ENCODE results near the gene POC1B.

The POC1B gene

DNA sequence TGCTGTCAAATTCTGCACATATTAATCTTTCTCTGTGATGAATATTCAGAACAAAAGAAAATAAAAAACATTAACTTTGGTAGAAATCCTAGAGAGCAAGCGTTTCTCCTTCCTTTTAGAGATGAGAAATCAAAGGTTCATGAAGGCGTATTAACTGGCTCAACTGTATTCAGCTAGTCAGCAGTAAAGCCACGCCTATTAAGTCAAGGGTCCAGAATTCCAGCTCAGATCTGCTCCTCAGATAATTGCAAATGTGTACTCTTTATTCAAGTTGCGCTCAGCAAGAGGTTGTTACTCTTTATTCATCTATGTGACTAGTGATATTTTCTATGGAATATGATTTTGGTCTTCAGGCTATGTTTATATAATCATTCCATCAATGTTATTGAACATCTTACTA, 13.1 kb upstream of the POC1B start:
- DNase-seq (ENCODE audit: low spot score) = no peak

DNA sequence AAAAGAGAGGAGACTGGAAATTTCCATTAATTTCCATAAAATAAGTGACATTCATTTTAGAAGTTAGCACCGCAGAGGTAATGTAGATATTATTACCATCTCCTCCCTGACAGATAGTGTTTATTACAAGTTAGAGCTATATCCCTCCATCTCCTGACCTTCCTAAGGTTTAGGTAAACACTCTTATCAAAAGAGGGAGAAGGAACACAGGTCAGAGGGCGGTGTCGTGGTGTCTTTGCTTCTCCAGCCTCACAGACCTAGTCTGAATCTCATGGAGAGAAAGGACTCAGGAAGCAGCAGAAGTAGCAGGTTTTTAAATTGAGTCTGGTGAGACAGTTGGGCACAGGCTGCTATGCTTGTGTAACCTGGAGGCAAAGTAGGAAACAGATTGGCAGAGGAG, 11.5 kb upstream of the POC1B start:
- no peak for DNase-seq (ENCODE audit: low spot score)

DNA sequence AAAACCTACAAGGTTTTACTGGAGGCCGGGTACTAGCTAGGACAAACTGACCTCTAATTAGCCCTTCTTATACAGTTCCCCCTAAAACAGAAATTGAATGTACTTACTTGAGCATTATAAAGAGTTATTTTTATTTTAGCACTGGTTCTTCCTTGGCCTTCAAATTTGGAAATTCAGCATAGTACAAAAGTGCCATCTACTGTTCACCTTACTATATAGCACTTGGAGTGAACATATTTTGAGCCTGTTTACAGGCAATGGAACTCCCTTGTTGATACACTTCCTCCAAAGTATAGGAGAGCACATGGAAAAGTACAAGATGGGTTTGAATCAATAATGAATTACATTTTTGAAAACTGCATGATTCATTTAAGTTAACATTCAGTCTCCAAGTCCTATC, 3.9 kb upstream of the POC1B start:
- peak; percentile 69 for DNase-seq (ENCODE audit: low spot score)

DNA sequence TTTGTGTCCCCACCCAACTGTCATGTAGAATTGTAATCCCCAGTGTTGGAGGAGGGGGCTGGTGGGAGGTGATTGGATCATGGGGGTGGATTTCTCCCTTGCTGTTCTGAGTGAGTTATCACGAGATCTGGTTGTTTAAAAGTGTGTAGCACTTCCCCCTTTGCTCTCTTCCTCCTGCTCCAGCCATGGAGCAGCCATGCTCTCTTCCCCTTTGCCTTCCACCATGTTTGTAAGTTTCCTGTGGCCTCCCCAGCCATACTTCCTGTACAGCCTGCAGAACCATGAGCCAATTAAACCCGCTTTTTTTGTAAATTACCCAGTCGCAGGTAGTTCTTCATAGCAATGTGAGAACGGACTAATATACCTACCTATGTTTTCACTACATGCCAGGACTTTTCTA, 2.6 kb upstream of the POC1B start:
- no peak for DNase-seq (ENCODE audit: low spot score)

DNA sequence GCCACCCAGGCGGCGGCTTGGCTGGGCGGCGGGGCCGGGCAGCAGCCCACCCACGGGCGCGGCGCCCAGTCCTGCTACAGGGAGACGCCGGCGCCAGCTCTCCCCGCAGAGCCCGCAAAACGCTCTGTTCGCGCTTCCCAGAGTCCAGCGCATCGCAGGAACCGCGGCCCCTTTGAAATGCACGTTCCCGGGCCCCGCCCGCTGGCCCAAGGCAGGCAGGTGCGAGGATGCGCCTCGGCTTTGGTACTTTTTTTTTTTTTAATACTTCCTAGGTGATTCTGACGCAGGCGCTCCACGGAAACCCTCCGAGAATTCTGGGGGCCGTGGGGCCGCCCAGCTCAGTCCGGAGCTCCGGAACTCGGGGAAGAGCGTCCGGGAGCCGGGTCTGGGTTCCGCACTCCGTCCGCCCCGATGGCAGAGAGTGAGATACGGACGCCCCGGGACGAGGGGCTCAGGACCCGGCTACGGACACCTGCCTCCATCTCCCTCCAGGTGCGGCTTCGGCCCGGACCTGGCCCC, 483 bp downstream of the POC1B start:
- DNase-seq (ENCODE audit: low spot score) = peak; percentile 47

DNA sequence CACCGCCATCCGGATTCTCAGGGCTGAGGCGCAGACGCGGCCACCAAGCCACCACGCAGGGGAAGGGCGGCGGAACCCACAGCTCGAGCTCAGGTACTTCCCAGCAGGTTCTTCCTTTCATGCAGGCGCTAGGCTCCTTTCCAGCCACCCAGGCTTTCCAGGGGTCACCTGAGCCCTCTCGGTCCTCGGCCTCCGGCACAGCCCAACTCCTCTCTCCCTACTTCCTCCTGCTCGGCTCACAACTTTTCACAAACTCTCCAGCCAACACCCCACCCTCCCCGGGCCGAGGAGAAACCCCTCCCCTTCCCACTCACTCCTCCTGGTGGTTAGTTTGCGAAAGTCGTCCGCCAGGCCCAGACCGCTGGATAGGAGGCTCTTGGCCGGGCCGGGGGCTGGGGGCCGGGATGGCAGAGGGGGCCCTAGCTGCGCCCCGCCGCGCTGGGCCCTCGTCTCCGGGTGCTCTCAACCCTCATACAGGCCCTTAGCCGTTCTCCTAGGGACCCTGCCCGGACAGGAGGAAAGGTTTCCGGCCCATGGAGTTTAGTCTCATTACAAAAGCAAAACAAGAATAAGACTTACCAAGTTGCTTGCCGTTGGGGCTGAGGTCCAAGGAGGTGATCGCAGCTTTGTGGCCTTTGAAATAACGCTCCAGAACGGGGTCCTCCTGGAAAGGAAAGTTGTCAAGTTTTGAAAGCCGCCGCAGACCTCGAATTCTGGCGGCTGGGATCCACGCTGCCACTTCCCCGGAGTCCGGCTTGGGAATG, 1.1 kb downstream of the POC1B start, which contains the start of gene GALNT4:
Gene GALNT4 (minus strand): TSS at position 256 of the 764 bp plus-strand sequence. CDS start 247 bp downstream, at position 9.
- peak; percentile 83 for DNase-seq (ENCODE audit: low spot score)

DNA sequence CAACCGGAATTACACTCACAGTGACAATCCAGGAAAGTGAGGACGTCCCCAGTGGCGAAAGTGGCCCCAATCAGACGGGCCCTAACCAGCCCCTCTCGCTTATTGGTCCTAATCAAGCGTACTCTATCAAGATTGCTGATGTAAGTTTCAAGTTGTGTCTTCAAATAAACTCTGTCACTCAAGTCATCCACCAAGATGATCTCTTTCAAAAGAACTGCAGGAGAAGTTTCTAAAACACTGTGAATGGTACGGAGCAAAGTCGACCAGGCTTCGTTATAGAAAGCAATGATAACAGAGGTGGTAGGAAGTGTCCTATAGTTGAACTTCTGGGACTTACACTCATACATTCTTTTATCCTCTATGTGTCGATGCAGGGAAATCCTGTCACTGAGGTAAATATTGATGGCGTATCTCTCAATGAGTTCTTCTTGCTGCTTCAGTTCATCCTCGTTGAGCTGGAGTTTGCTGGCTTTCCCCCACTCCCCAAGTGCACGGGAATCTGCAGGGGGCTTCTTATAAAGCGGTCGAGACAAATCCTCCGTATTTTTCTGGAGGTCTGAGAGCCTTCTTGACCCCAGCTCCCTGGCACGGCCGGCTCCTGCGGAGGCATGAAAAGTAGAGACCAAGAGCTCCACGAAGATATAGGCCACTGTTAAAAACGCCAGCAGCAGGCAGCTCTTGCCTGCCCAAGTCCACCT, 1.9 kb downstream of the POC1B start:
- no peak for DNase-seq (ENCODE audit: low spot score)

DNA sequence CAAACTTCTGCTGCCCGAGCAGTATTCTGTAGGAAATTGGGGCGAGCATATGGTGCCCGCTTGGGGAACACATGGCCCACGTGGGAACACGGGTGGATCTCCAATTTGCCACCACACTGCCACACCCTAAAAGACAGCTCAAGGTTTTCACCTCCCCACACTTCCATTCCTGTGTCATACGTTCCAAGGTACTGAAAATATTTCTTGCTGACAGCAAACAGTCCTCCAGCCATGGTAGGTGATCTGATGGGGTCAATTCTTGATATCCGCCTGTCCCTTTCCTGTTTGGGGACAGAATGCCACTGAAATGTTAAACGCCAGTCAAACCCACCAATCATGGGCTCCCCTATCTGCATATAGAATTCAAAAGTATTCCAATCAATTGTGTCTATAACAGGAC, 2.5 kb downstream of the POC1B start:
- DNase-seq (ENCODE audit: low spot score) = no peak

DNA sequence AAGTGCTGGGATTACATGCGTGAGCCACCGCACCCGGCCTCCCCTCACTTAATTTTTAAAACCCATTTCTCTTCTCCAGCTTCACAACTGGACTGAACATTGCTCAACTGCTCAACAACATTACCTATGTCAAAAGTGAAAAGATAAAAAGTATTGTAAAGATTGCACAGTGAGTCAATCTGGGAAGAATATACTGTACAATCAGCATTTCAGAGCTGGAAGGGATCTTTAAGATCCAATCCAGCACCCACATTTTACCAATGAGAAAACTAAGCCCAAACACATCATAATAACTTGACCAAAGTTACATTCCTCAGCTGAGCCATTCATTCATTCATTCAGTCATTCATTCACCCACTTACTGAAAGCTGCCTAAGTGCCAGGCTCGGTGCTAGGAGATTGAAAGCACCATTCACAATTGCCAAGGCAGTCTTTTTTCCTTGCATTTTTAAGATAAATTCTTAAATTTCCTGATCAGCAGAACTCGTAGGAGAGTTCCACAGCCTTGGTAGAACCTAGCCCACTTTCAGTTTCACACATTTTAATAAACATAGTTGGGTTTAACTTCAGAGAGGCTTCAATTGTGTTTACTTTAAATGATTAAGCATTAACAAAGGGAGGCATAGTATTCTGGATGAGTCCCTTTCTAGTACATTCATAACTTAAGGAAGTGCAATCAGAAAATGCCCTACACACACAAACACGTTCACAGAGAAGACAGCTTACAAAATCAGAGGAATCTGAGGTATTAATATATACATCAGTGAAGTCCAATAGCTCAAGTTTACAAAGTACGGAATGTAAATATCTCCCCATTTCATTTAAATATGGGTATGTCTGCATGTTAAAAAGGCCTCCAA, 4.3 kb downstream of the POC1B start:
- DNase-seq (ENCODE audit: low spot score) = no peak

DNA sequence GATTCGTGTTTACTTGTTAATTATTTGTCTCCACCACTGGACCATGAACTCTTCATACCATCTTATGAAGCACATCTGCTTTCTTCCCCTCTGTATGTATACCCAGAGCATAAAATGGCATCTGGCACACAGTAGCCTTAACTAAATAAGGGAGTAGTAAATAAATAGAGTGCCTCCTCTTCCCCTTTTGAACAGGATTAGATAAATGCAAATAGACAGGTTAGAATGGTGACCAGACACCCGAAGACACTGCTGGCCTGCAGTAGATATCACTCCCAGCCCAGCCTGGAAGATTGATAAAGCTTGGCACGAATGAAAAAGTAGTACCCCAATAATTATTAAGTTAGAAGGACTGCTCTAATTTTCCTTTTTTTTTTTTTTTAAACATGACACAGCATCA, 8.1 kb downstream of the POC1B start:
- DNase-seq (ENCODE audit: low spot score) = no peak

DNA sequence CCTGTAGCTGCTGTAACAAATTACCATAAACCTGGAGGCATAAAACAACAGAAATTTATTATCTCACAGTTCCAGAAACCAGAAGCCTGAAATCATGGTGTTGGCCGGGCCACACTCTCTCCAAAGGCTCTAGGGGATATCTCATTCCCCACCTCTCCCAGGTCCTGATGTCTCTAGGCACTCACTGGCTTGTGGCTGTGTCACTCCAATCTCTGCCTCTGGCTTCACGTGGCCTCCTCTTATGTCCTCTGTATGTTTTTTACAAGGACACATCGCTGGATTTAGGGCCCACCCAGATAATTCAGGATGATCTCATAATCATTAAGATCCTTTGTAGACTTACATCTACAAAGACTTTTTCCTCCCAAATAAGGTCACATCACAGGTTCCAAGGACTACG, 9.2 kb downstream of the POC1B start:
- no peak for DNase-seq (ENCODE audit: low spot score)

DNA sequence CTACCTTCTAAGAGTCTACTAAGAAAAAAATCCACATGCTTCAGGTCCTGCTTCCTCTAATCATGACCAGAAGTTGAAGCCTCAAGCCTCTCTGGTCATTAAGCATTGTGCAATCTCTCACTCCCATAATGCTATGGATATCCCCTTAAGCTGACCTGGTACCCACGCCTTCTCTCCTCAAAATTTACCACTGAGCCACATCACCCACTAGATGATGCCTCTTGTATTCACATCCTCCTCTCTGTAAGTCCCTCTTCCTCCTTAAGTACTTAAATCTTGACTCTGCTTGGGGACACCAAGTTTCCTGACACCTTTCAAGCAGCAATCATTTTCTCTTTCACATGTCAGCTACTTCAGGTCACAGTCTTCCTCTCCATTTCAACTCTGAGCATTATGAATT, 11.1 kb downstream of the POC1B start:
- no peak for DNase-seq (ENCODE audit: low spot score)

DNA sequence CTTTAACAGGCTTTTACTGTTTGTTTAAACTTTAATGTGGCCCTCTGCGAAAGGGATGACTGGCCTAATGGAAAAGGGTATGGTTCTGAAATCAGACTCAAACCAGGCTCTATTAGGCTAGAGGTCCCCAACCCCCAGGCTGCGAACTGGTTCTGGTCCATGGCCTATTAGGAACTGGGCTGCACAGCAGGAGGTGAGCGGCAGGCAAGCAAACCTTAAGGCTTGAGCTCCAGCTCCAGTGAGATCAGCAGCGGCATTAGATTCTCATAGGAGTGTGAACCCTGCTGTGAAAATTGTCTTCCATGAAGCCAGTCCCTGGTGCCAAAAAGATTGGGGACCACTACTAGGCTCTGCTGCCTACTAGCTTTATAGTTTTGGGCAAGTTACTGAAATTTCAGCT, 12.3 kb downstream of the POC1B start:
- DNase-seq (ENCODE audit: low spot score) = no peak

DNA sequence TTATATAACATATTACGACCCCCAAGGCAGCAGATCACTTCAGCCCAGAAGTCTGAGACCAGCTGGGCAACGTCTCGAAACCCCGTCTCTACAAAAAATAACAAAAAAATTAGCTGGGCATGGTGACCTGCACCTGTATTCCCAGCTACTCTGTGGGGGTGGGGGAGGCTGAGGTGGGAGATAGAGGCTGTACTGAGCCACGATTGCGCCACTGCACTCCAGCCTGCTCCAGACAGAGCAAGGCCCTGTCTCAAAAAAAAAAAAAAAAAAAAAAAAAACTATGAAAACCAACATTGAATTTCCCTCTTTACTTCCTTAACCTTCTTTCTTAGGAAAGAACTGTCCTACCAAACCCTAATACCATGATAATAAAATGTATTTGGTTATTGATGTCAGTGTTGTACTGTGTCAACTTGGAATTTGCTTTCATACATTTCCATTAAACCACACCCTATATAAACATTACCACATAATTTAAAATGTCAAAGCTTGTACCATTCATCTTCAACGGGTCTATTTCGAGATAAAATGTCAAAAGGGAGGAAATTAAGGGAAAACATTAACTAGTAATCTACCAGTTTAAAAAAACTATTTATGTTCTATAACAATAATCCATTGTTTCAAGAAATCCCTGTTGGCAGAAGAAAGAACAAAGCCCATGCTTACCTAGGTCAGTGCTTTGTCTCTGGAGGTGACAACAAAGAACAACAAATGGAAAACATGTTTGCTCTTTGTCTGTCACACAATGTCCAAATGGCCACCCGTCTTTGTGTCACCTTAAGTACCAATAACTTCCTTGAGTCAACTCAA, 18.6 kb downstream of the POC1B start:
- DNase-seq (ENCODE audit: low spot score) = no peak

DNA sequence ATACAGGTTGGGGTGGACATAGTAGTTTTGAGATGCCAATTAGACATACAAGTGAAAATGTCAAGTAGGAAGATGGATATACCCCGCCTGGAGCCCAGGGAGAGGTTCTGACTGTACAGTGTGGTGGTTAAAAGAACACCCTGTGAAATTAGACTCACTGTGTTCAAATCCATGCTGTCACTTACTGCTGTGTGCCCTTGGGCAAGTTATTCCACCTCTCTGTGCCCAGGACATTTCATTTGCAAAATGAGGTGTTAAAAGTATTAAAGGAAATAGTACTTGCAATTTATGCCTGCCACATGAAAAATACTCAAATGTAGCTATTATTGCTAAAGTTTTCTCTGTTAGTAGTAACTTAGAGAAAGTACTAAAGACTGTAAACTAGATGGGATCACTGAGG, 19.8 kb downstream of the POC1B start:
- DNase-seq (ENCODE audit: low spot score) = no peak

DNA sequence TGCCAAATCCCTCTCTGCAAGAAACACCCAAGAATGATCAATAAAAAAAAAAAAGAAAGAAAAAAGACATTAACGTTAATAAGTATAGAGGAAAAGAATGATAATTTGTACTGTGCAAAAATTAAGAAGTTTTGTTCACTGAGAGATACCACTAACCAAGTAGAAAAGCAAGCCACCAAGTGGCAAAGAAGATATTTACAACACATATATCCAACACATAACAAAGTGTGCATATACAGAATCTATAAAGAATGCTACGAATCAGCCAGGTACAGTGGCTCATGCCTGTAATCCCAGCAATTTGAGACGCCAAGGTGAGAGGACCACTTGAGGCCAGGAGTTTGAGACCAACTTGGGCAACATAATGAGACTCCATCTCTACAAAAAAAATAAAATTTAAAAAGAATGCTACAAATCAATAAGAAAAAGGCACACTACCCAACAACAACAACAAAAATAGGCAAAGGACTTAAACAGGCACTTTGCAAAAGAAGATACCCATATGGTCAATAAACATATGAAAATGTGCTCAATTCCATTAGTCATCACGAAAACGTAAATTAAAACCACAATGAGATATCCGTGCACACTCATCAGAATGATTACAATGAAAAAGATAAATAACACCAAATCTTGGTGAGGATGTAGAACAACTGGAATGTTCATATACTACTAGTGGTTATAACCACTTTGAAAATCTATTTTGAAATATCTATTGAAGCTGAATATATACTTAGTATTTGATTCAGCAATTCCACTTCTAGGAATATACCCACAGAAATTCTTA, 21.1 kb downstream of the POC1B start:
- DNase-seq (ENCODE audit: low spot score) = no peak

DNA sequence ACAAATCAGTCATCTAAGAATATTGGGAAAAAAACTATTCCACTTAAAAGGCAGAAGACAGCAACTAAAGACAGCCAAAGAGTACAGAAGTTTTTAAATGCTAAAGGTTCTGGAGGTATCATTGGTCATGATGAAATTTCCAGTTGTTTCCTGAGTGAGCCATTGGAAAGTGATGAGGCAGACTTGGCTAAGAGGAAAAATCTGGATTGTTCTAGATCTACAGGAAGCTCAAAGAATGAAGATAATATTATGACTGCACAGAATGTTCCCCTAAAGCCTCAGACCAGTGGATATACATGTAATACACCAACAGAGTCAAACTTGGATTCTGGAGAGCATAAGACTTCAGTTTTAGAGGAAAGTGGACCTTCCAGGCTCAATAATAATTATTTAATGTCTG, 24.1 kb downstream of the POC1B start:
- no peak for DNase-seq (ENCODE audit: low spot score)

DNA sequence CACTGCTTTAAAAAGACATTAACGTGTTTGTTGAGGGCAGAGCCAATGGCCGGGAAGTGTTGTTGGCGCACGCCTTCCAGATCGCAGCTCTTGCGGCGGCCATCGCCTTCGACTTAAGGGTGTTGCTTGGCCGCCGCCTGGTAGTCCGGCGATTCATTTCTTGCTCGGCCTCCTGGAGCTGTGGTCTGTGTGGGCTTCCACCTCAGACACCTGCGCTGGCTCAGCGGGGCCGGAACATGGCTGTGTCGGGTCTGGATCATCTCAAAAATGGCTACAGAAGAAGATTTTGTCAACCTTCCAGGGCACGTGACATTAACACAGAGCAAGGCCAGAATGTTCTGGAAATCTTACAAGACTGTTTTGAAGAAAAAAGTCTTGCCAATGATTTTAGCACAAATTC, 26.0 kb downstream of the POC1B start:
- no peak for DNase-seq (ENCODE audit: low spot score)

DNA sequence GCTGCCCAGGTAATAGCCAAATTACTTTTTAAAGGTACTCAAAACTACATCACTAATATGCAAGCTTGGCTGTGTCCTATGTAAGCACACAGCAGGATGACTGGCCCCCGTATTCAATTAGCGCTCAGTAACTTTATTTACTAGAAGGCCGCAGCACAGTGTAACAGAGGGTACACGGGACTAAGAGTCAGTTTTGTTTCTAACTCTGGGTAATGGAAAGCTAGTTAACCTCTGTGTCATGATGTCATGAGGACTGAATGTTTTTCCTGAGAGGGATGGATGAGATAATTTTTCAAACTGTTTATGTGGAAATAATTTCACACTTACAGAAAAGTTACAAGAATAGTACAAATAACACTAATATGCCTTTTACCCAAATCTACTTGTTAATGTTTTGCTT, 28.4 kb downstream of the POC1B start:
- DNase-seq (ENCODE audit: low spot score) = no peak

DNA sequence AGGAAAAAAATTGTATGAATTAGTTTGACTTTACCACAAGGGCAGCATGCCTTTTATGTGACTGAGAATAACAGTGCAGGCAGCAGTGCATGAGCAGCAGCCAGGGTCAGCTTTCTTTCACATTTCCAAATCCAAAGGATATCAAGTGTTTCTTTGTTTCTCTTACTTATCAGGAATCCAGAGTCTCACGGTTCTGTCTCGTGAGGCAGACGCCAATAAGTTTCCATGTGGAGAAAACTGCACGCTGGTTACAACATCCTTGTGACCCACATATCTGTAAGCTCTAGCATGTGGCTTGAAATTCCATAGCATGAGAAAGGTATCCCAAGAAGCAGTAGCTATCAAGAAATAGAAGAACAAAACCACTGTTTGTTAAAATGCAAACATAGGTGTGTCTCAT, 28.8 kb downstream of the POC1B start:
- DNase-seq (ENCODE audit: low spot score) = no peak
